NCI-H2107 treated with DMSO at 0.1 percent for 48 hours (cell line): Measurements from ENCODE around the gene ZNF513.
A peak's percentile ranks its signal among the peaks of the same experiment; 100 is the strongest.
"Not testable (repeated sequence)": the region's sequence is repeated elsewhere in the genome, so short reads cannot be mapped to it uniquely, and the experiment has no call there.

Source experiments
- DNase-seq: peaks from one replicate; lab custom pipeline; 2025; ENCODE audit not compliant: unreplicated experiment; lab: John Stamatoyannopoulos, UW

The ZNF513 gene

DNA sequence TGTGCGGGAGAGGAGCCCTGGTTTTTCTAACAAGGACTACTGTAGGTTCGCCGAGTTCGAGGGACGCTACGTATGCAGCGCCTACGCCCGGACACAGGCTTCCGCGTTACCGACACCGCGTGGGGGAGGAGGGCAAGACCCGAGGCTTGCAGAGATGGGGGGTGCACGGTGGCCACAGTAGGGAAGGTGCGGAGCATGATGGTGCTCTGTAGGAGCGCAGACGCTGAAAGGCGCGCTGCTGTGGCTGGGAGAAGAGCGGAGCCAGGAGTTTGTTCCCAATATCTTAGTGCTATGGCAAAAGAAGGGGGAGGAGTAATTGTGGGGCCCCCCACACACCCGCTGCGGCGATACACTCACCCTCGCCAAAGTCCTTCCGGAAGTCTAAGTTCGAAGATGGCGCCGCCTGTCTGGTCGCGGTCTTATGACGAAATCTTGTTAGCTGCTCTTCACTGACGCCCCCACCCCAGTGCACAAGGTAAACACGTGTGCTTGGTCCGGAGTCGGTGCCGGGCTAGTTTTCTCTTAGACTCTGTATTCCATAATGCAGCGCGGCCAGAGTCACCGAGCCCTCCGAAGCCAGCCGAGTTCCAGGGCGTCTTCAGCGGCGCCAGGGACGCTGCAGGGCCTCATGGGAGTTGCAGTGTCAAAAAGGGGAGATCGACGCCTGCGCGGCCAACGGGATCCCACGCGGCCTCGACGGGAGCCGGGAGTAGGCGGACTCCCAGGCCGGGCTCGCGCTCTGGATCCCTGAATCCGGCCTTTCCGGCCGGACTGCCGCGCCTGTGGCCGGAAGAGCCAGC is 24.0 kb downstream of the ZNF513 start, which contains the start of gene GTF3C2:
GTF3C2 (minus strand) TSS at position 383 of the 800 bp plus-strand sequence. CDS start 13,210 bp downstream, outside the sequence.
- DNase-seq: peak; percentile 88

DNA sequence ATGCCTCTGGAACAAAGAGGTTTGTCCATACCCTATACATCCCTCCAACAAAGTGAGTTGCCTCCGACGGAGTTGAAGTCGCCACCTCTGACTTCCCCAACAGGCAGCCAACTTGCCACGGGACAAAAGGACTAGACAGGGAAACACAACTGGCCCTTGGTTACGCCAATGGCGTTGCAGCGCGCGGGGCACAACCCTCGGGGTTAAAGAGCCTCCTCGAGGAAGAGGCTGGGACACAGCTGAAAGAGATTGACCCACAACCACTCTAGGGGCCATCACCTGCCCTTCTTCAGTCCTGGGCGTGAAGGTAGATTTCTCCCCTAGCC is 24.5 kb downstream of the ZNF513 start:
- no peak for DNase-seq

DNA sequence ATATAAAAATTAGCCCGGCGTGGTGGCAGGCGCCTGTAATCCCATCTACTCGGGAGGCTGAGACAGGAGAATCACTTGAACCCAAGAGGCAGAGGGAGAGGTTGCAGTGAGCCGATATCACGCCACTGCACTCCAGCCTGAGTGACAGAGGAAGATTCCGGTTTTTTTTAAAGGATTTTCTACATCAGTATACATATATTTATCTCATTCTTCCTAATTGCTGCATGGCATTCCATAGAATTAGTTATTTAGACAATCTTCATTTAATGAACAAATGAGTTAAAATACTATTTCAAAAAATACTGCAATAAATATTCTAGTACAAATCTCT is 26.0 kb downstream of the ZNF513 start:
- DNase-seq: no peak

DNA sequence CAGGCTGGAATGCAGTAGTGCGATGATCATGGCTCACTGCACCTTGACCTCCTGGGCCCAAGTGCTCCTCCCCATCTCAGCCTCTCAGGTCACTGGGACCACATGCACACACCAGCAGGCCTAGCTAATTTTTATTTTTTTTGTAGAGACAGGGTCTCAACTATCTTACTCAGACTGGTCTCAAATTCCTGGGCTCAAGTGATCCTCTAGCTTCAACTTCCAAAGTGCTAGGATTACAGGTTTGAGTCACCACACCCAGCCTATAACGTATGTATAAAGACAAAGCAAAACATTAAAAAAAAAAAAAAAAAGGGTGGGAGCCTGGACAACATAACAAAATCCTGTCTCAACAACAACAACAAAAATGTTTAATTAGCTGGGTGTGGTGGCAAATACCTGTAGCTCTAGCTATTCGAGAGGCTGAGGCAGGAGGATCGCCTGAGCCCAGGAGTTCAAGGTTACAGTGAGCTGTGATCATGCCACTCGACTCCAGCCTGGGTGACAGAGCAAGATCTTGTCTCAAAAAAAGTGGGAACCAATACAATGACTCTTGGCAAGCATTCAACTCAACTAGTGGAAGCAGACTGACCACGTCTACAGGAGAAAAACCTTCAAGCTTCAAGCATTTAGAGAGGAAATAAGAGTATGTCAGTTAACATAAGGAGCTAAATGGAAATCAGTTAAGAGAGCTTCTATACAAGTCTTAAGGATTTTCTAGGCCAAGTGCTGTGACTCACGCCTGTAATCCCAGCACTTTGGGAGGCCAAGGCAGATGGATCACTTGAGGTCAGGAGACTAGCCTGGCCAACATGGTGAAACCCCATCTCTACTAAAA is 26.6 kb downstream of the ZNF513 start:
- DNase-seq: no peak

DNA sequence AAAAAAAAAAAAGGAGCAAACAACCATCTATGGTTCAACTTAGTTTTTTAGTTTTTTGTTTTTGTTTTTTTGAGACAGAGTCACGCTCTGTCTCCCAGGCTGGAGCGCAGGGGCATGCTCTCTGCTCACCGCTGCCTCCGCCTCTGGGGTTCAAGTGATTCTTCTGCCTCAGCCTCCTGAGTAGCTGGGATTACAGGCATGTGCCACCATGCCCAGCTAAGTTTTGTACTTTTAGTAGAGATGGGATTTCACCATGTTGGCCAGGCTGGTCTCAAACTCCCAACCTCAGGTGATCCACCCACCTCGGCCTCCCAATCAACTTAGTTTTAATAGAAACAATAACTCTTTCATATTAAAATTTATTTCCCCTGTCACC is 27.2 kb downstream of the ZNF513 start:
- not testable (repeated sequence) for DNase-seq

DNA sequence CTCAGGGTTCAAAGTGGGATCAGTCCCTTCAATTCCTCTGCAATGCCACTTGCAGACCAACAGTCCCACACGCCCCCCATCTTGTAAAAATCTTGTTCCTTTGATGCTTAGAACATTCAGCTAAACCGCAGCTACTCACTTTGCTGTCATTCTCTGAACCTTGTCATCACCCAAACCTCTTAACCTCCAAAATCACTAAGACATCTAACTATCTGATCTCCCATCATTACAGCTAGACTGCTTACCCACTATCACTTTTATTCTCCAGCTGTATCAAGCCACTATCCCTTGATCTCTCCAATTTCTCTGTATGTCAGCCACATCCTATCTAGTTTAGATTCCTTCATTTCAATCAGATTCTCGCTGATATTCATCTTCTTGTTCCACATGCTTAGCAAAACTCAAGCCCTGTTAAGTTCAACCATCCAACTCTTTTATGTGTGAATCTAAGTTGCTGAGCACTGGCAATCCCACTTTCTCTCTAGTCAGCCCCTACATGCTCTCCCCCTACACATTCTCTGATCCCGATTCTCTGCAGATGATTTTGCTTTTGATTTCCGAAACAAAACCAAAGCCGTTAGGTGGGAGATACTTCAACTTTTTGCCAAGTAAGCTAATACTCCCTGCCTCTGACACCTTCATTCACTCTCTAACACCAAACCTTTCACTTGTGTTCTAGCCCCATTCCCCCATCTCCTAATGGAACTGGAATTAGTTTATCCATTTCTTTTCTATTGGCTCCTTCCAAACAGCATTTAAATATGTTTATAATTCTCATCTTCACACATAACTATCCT is 28.5 kb downstream of the ZNF513 start:
- no peak for DNase-seq

DNA sequence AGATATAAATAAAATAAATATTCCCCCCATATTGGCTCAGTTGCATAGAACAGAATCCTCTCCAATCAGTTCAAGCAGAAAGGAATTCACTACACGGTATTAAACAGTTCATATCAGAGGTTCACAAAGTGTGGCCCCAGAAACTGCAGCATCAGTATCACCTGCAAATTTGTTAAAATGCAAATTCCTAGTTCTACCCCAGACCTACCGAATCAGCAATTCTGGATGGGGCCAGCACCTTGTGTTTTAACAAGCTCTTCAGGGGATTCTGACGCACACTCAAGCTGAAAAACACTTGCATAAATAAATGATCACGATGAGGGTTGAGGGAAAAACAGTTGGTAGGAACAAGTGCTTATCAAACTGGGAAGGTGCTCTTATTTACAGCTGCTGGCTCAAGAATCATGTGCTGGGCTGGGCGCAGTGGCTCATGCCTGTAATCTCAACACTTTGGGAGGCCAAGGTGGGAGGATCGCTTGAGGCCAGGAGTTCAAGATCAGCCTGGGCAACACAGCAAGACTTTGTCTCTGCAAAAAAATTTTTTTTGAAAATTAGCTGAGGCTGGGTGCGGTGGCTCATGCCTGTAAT is 30.3 kb downstream of the ZNF513 start:
- no peak for DNase-seq

DNA sequence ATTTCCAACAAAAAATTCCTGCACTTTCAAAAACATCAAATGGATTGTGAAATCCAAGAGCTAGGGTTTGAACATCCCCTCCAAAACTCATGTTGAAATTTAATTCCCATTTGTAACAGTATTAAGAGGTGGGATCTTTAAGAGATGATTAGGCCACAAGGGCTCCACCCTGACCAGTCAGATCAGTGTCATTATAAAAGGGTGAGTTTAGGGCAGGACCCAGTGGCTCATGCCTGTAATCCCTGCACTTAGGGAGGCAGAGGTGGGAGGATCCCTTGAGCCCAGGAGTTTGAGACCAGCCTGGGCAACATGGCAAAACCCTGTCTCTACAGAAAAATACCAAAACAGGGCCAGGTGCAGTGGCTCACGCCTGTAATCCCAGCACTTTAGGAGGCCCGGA is 32.9 kb downstream of the ZNF513 start:
- no peak for DNase-seq

DNA sequence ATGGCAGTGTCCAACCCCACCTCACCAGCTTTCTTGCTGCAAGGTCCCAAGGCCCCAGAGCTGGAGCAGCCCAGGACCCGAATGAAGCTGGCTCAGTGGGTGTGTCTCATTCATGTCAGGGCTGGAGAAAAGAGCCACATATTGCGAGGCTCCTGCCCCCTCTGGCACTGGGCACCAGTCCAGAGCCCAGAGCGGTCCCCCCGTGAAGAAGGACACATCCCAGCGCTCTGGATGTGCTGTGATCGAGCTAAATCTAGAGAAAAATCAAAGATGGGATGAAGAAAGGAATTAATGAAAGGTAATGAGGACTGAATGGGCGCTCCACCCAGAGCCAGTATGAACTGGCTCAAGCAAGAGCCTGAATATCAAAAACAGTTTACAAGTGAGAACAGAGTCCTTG is 44.4 kb downstream of the ZNF513 start:
- no peak for DNase-seq

DNA sequence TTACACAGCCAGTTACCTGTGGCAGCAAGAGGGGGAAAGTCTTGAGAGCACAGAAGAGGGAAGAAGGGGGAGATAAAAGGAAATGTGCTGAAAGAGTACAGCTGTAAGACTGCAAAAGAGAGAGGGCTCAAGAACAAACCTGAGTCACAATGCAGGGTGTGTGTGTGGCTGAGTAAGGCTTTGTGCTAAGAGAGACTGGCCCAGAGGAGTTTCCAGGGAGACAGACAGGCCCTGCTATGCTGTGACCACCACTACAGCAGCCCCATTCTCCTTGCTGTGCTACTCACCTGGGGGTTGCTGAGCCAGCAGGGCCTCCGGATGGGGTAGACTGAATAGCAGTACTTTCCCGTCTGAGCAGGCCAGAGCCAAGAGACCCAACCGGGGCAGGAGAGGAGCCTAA is 45.2 kb downstream of the ZNF513 start:
- no peak for DNase-seq
